Right kidney (tissue), 1 donor: ENCODE data around the gene STRN3.
"Not testable (repeated sequence)": the region's sequence is repeated elsewhere in the genome, so short reads cannot be mapped to it uniquely, and the experiment has no call there.

ENCODE experiments used
- DNase-seq: peaks from one replicate; pipeline ENCODE4 v3.0.0-alpha.2; 2016

The STRN3 gene

GRCh38 chr14:30907659-30908057, 118.5 kb downstream of the STRN3 start:
- no peak for DNase-seq

GRCh38 chr14:30906752-30907658, 119.2 kb downstream of the STRN3 start:
- DNase-seq: no peak

GRCh38 chr14:30903285-30904124, 122.7 kb downstream of the STRN3 start:
- DNase-seq: no peak

- not testable (repeated sequence) for DNase-seq
These were observed 129.1 kb downstream of the STRN3 start for GRCh38 chr14:30897121-30897520.

GRCh38 chr14:30896435-30896834, 129.7 kb downstream of the STRN3 start:
- DNase-seq: no peak

- no peak for DNase-seq
These were observed 131.2 kb downstream of the STRN3 start for GRCh38 chr14:30894923-30895515.

- no peak for DNase-seq
These were observed 132.4 kb downstream of the STRN3 start for GRCh38 chr14:30893819-30894218.

- no peak for DNase-seq
These were observed 137.0 kb downstream of the STRN3 start for GRCh38 chr14:30889244-30889594.

GRCh38 chr14:30888480-30889243, 137.5 kb downstream of the STRN3 start:
- no peak for DNase-seq

- DNase-seq: no peak
These were observed 140.1 kb downstream of the STRN3 start for GRCh38 chr14:30885840-30886740.

GRCh38 chr14:30884901-30885300, 141.3 kb downstream of the STRN3 start:
- DNase-seq: no peak

- DNase-seq: no peak
These were observed 142.5 kb downstream of the STRN3 start for GRCh38 chr14:30883508-30884294.

GRCh38 chr14:30882431-30882830, 143.7 kb downstream of the STRN3 start:
- no peak for DNase-seq

GRCh38 chr14:30876692-30877091, 149.5 kb downstream of the STRN3 start:
- DNase-seq: no peak

GRCh38 chr14:30875788-30876053, 150.5 kb downstream of the STRN3 start:
- no peak for DNase-seq

GRCh38 chr14:30874999-30875787, 151.0 kb downstream of the STRN3 start:
- peak; percentile 55 for DNase-seq

GRCh38 chr14:30874120-30874998, 151.8 kb downstream of the STRN3 start, which contains the start of gene COCH:
Gene COCH, plus strand, starts transcription at chr14:30874559. Its CDS starts 380 bp downstream, at chr14:30874939.
- peak; percentile 82 for DNase-seq

- DNase-seq: no peak
These were observed 152.7 kb downstream of the STRN3 start for GRCh38 chr14:30873308-30874119.
